ENCODE results near the gene FADS2. TPM values are rescaled to one million over a fixed set of nuclear protein-coding genes. Genes with fewer than 3 reads are reported as not detected.

FADS2 gene
- total RNA-seq, 1 donor from 2014 or later, result 37.6 TPM

DNA sequence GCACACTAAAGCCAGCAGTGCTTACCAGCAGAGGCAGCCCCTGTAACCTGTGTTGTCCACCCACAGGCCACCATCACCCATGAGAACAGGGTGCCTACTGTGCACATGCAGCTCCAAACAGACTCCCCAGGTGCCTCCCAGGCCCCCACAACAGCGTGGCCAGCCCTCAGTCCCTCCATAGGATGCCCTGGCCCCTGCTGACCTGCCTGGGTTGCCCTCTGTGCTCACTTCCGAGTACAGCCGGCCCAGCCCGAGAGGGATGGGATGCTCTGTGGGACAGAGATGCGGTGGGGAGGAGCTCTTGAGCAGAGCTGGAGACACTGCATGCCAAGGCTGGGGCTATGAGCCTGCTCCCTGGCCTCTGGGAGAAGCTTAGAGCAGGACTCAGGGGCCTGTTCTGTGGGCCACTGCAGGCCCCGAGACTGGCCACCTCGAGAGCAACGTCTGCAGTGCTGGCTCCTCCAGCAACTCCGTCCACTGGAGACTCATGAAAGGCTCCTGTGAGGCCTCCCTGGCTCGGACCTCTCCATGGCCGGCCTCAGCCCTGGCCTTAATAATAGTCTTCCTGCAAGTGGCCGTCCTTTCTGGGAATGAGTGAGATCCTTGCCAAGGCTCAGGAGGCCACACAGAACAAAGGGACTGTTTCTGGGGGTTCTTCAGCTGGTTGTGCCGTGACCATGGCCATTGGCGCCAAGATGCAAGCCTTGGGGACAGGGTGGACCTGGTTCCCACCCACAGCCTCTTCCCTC is 27.0 kb downstream of the FADS2 start:
- Histone ChIP-seq H3K4me1 (peaks cover 0 to 15% of the 10 kb centered on the region in 2 donors), H3K27me3 (no peaks in the 10 kb centered on the region), H3K27ac (no peak overlapping the region), H3K4me3 (no peak overlapping the region), H3K9me3 (no peaks in the 10 kb centered on the region), H3K36me3 (peaks cover 40 to 45% of the 10 kb centered on the region in 2 donors)
- intact Hi-C loops (cut with DNase I), result loop anchor here (5.0 kb wide), 1 partner anchor 58 kb away; no protein-coding TSS in a partner anchor
- no peak for DNase-seq (ENCODE audit: low spot score in 2 of 2)
- TF ChIP-seq, protein P1, sequence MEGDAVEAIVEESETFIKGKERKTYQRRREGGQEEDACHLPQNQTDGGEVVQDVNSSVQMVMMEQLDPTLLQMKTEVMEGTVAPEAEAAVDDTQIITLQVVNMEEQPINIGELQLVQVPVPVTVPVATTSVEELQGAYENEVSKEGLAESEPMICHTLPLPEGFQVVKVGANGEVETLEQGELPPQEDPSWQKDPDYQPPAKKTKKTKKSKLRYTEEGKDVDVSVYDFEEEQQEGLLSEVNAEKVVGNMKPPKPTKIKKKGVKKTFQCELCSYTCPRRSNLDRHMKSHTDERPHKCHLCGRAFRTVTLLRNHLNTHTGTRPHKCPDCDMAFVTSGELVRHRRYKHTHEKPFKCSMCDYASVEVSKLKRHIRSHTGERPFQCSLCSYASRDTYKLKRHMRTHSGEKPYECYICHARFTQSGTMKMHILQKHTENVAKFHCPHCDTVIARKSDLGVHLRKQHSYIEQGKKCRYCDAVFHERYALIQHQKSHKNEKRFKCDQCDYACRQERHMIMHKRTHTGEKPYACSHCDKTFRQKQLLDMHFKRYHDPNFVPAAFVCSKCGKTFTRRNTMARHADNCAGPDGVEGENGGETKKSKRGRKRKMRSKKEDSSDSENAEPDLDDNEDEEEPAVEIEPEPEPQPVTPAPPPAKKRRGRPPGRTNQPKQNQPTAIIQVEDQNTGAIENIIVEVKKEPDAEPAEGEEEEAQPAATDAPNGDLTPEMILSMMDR (IDR thresholded peaks at IDR 0.05), result no peak

- no peak overlapping the region for H3K27ac ChIP-seq
- no peak overlapping the region for H3K4me3 ChIP-seq
- no peaks in the 10 kb centered on the region for H3K9me3 ChIP-seq
- DNase-seq (ENCODE audit: low spot score in 2 of 2), result no peak
- H3K36me3 ChIP-seq, result peaks cover 44 to 45% of the 10 kb centered on the region in 2 donors
- H3K27me3 ChIP-seq, result no peaks in the 10 kb centered on the region
- peaks cover 0 to 14% of the 10 kb centered on the region in 2 donors for H3K4me1 ChIP-seq
- intact Hi-C loops (cut with DNase I), result no loop called here
- TF ChIP-seq, protein P1 (IDR thresholded peaks at IDR 0.05), result no peak
Measured at GRCh38 chr11:61855939-61856680, 28.0 kb downstream of the FADS2 start.

DNA sequence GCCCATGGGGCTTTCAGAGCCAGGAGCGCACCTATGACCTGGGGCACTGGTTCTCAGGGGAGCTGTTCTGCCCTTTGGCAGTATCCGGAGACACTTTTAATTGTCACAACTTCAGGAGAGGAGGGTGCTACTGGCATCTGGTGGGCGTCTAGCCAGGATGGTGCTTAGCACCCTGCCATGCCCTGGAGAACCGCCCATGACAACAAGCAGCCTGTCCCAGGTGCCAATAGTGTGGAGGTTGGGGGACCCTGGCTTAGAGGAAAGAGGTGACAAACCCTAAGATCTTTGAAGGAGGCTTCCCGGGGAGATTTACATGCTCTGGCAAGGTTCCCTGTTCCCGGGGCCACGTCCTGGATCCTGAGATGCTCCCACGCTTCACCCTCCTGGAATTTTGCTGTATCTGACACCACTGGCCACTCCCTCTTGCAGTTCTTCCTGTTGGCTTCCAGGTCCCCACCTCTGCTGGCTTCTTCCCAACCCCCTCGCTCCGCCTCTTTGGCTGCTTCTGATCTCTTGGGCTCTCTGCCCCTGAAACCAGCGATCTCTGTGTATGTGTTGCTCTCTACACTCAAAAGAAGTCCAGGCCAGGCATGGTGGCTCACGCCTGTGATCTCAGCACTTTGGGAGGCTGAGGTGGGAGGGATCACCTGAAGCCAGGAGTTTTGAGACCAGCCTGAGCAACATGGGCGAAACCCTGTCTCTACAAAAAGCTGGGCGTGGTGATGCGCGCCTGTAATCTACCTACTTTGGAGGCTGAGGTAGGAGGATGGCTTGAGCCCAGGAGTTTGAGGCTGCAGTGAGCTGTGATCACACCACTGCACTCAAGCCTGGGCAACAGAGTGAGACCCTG is 32.2 kb downstream of the FADS2 start:
- Histone ChIP-seq H3K4me3 (no peak overlapping the region), H3K9me3 (no peaks in the 10 kb centered on the region), H3K27ac (peak overlapping the region; percentile 25 to 32), H3K4me1 (peaks cover 0 to 5% of the 10 kb centered on the region in 2 donors), H3K27me3 (no peaks in the 10 kb centered on the region), H3K36me3 (peaks cover 50 to 53% of the 10 kb centered on the region in 2 donors)
- intact Hi-C loops (cut with DNase I), result no loop called here
- no peak for DNase-seq (ENCODE audit: low spot score in 2 of 2)
- TF ChIP-seq, protein P1 (IDR thresholded peaks at IDR 0.05), result no peak

GRCh38 chr11:61861634-61862033 is 33.5 kb downstream of the FADS2 start:
- Histone ChIP-seq H3K27me3 (no peaks in the 10 kb centered on the region), H3K9me3 (no peaks in the 10 kb centered on the region), H3K27ac (no peak overlapping the region), H3K4me3 (no peak overlapping the region), H3K36me3 (peaks cover 42 to 65% of the 10 kb centered on the region in 2 donors), H3K4me1 (peaks cover 0 to 5% of the 10 kb centered on the region in 2 donors)
- TF ChIP-seq, protein P1 (IDR thresholded peaks at IDR 0.05), result no peak
- intact Hi-C loops (cut with DNase I), result no loop called here
- no peak for DNase-seq (ENCODE audit: low spot score in 2 of 2)

DNA sequence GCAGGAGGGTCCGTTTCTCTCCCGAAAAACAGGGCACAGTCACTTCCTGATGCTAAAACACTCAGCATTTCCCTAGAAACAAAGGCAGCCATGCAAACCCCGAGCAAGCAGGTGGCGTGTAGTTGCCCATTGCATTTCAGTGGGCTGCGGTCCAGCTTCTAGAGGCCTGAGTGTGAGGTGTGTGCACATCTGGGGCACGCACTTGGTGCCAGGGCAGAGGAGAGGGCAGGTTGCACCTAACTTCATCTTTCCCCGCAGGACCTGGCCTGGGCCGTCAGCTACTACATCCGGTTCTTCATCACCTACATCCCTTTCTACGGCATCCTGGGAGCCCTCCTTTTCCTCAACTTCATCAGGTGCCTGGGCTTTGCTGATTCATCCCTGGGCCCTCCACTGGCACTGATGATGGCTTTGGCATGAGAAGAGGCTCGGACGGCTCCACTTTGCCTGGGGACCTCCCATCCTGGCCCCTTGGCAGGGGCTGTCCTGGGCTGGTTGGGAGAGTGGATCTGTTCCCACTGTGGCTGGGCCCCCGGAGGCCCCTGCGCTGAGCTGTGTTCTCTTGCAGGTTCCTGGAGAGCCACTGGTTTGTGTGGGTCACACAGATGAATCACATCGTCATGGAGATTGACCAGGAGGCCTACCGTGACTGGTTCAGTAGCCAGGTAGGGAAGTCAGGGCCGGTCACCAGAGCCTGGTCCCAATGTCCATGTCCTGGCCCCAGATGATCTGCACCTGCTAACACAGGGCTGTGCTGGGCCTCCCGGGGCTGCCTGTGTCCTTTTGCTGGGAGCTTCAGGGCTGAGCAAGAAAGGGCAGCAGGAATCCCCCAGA is 34.8 kb downstream of the FADS2 start:
- no peak for DNase-seq (ENCODE audit: low spot score in 2 of 2)
- intact Hi-C loops (cut with DNase I), result no loop called here
- Histone ChIP-seq H3K4me1 (peaks cover 0 to 5% of the 10 kb centered on the region in 2 donors), H3K27ac (no peak overlapping the region), H3K27me3 (no peaks in the 10 kb centered on the region), H3K4me3 (no peak overlapping the region), H3K36me3 (peaks cover 31 to 56% of the 10 kb centered on the region in 2 donors), H3K9me3 (no peaks in the 10 kb centered on the region)
- TF ChIP-seq, protein P1 (IDR thresholded peaks at IDR 0.05), result no peak

Data from ascending aorta (tissue), 2 donors.